Superior temporal gyrus (tissue), 1 donor: ENCODE results near the gene LY6G5B.
A peak's percentile ranks its signal among the peaks of the same experiment; 100 is the strongest.

Source experiments
- DNase-seq: peaks from one replicate; pipeline ENCODE4 v3.0.0-alpha.2; 2016; ENCODE audit errors: extremely low spot score

Gene LY6G5B, protein sequence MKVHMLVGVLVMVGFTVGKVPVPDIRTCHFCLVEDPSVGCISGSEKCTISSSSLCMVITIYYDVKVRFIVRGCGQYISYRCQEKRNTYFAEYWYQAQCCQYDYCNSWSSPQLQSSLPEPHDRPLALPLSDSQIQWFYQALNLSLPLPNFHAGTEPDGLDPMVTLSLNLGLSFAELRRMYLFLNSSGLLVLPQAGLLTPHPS

GRCh38 chr6:31669676-31670075, at the start of gene LY6G5B:
TSS of gene LY6G5B (plus strand) at chr6:31669976. CDS start at chr6:31670951, 975 bp downstream.
- no peak for DNase-seq

GRCh38 chr6:31620586-31621319, 49.0 kb upstream of the LY6G5B start, which contains the start of gene PRRC2A:
TSS of gene PRRC2A (plus strand) at chr6:31620715. CDS start at chr6:31622790, 2,075 bp downstream.
- peak; percentile 63 for DNase-seq

GRCh38 chr6:31621320-31621939, 48.3 kb upstream of the LY6G5B start:
- DNase-seq = peak; percentile 42

DNA sequence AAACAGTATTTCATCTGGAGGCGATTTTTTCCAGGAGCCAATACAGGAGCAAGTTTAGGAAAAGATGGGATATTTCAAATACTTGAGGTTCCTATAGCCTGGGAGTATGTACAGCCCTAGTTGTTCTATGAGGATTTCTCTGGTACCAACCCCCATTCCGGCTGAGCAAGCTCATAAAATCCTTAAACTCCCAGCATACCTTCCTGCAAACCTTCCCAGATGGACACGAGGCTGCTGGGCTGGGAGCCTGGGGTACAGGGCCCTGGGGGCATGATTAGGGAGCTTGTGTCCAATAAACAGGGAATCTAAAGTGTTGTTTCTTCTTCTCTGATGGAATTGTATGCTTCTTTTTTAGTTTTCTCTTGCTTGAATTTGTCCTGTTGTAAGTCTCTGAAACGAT, 47.8 kb upstream of the LY6G5B start:
- DNase-seq = no peak

DNA sequence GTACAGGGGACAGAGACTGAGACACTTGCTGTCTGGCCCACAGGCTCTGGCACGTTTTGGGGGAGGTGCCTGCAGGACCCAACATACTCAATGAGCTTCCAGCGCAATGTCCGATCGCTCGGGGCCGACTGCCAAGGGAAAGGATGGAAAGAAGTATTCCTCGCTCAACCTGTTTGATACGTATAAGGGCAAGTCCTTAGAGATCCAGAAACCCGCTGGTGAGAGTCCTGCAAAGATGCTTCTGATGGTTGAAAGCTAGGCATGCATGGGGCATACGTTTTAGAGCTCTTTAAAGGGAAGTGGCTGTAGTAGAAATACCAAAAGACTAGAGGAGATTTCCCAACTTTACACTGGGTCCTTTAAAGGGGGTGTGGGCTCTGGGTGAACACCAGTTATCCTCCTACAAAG, 47.1 kb upstream of the LY6G5B start:
- DNase-seq = no peak

DNA sequence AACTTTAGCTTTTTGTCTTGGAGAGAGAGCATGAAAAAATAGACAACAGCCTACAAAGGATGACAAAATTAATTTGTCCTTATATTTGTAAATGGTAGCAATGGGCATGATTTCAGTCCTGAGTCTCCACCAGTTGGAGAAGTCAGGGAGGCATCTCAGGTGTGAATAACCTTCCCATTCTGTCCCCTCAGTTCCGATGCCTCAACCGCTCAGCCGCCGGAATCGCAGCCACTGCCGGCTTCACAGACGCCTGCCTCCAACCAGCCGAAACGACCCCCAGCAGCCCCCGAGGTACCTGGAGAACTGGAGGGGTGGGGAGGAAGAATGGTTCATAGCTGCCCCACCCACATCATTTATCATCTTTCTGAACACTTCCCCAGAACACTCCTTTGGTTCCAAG, 45.7 kb upstream of the LY6G5B start:
- DNase-seq = no peak

GRCh38 chr6:31626952-31627351, 42.8 kb upstream of the LY6G5B start:
- no peak for DNase-seq

DNA sequence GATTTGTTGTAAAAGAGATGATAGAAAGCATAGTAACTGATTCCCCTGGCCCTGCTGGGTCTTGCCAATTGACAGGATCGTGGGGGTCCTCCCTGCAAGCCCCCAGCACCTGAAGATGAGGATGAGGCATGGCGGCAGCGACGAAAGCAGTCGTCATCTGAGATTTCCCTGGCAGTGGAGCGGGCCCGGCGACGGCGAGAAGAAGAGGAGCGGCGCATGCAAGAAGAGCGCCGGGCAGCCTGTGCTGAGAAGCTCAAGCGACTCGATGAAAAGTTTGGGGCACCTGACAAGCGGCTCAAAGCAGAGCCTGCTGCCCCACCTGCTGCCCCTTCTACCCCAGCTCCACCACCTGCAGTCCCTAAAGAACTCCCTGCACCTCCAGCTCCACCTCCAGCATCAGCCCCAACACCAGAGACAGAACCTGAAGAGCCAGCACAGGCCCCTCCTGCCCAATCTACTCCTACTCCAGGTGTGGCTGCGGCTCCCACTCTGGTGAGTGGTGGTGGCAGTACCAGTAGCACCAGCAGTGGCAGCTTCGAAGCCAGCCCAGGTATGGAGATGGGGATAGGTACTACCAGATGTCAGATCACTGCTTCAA, 42.0 kb upstream of the LY6G5B start:
- no peak for DNase-seq

- DNase-seq = no peak
Measured at GRCh38 chr6:31629014-31629413, 40.8 kb upstream of the LY6G5B start.

DNA sequence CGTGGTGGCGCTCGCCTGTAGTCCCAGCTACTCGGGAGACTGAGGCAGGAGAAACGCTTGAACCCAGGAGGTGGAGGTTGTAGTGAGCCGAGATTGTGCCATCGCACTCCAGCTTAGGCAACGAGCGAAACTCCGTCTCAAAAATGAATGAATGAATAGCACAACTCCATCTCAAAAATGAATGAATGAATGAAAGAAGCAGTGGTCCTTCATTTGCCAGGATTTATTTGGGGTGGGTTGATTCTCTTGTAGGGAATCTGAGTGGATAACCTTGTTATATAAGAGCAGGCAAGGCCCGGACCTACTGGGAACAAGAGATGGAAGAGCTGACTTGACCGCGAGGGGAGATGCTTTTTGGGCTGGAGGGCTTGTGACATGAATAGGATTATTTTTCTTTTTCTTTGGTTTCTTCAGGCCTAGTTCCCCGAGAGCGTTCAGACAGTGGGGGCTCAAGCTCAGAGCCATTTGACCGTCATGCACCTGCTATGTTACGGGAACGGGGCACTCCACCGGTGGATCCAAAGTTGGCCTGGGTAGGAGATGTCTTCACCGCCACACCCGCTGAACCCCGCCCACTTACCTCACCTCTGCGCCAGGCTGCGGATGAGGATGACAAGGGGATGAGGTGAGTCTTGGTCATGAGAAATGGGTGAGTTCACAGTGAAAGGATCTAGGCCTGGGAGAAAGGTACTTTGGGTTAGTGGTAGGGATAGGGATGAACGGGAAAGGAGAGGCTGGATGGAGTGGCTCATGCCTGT, 39.4 kb upstream of the LY6G5B start:
- no peak for DNase-seq

DNA sequence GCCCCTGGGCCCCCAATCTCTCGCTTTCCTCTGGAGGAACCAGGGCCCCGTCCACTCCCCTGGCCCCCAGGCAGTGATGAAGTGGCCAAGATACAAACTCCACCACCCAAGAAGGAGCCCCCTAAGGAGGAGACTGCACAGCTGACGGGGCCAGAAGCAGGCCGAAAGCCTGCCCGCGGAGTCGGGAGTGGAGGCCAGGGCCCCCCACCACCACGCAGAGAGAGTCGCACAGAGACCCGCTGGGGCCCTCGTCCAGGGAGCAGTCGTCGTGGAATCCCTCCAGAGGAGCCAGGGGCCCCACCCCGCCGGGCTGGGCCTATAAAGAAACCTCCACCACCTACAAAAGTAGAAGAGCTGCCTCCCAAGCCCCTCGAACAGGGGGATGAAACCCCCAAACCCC, 38.6 kb upstream of the LY6G5B start:
- no peak for DNase-seq

DNA sequence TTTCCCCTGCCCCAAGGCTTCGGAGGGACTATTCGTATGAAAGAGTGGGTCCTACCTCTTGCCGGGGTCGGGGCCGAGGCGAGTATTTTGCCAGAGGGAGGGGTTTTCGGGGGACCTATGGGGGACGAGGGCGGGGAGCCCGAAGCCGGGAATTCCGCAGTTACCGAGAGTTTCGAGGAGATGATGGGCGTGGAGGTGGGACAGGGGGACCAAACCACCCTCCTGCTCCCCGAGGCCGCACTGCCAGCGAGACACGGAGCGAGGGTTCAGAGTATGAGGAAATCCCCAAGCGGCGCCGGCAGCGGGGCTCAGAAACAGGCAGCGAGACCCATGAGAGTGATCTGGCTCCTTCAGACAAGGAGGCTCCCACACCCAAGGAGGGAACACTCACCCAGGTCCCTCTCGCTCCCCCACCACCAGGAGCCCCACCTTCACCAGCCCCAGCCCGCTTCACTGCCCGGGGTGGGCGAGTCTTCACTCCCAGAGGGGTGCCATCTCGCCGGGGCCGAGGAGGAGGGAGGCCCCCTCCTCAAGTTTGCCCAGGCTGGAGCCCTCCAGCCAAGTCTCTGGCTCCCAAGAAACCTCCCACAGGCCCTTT, 38.0 kb upstream of the LY6G5B start:
- no peak for DNase-seq

- DNase-seq = no peak
Measured at GRCh38 chr6:31632279-31632946, 37.4 kb upstream of the LY6G5B start.

DNA sequence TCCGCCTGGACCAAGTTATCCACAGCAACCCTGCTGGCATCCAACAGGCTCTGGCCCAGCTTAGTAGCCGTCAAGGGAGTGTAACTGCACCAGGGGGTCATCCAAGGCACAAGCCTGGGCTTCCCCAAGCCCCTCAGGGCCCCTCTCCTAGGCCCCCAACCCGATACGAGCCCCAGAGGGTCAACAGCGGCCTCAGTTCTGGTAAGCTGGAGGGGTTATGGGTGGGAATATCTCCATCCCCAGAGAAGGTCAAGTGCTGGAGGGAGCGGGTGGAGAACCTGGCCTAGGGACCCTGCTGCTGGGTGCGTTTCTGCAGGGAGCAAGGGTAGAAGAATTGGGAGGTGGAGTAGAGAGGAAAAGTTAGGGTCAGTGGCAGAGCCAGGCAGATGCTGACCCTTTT, 36.3 kb upstream of the LY6G5B start:
- DNase-seq = no peak

DNA sequence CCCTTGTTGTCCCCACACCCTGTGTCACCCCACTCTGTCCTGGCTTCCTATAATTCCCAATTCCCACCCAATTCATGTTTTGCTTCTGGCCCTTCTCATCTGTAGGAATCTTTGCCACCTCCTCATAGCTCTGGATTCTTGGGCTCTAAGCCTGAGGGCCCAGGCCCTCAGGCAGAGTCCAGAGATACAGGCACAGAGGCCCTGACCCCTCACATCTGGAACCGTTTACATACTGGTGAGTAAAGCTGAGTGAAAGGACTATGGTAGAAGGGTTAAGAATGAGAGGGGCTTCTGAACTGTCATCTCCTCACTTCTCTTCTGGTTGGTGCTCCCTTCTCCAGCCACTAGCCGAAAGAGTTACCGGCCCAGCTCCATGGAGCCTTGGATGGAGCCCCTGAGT, 35.6 kb upstream of the LY6G5B start:
- DNase-seq = no peak

GRCh38 chr6:31634969-31635575, 34.7 kb upstream of the LY6G5B start:
- DNase-seq = no peak

- DNase-seq = no peak
Measured at GRCh38 chr6:31636698-31637596, 32.8 kb upstream of the LY6G5B start.

- DNase-seq = no peak
Measured at GRCh38 chr6:31639043-31639442, 30.7 kb upstream of the LY6G5B start.

DNA sequence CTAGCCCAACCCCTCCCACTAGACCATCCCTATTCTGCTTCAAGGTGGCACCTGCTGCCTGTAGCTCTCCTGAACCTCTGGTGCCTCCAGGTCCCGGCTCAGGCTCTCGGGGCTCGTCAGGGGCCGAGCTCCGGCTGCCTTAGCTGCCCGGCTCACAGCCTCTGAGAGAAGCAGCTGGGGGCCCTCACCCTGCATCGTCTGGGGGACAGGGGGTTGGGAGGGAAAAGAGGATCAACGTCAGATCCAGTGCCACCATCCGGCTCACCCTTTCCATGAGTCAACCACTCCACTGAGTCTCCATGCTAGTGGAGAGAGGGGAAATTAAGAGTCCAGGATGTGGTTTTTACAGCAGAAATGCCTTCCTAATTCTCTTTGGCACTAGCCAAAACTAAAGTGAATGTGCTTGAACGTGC, 30.3 kb upstream of the LY6G5B start:
- DNase-seq = no peak
